NCI-H146 treated with DMSO at 0.1 percent for 48 hours (cell line): ENCODE results near the gene DAPK1.

Source experiments
- DNase-seq: peaks from one replicate; lab custom pipeline; 2025; ENCODE audit not compliant: unreplicated experiment; lab: John Stamatoyannopoulos, UW

DAPK1 gene

DNA sequence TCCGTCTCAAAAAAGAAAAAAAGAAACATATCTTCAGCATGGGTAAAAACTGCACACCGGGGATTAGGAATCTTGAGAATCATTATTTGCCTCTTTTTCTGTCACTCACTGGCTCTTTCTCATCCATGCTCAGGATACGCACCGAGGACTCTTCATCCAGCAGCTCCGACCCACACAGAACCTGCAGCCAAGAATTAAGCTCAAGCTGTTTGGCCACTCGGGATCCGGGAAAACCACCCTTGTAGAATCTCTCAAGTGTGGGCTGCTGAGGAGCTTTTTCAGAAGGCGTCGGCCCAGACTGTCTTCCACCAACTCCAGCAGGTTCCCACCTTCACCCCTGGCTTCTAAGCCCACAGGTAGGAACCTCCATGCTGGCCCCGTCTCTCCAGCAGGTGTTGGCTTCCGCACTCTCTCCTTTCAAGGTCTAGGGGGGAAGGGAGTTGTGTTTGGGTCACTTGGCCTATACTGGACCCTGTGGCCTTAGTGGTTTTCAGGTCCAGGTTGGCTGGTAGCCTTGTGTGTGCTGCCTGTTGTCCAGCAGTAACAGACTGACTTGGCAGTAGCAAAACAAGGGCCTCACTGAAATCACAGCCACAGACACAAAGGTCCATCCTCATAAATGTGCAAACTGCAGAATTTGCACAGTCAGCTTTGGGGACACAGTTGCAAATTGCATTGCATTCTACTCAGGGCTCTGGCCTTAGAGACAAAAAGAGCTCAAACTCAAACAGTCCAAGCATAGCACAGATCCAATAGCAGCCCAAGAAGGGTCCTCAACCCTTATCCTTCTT is 183.8 kb downstream of the DAPK1 start:
- DNase-seq = no peak

- no peak for DNase-seq
These were observed 184.4 kb downstream of the DAPK1 start for GRCh38 chr9:87682085-87682484.

- DNase-seq = no peak
These were observed 185.0 kb downstream of the DAPK1 start for GRCh38 chr9:87682618-87683017.

DNA sequence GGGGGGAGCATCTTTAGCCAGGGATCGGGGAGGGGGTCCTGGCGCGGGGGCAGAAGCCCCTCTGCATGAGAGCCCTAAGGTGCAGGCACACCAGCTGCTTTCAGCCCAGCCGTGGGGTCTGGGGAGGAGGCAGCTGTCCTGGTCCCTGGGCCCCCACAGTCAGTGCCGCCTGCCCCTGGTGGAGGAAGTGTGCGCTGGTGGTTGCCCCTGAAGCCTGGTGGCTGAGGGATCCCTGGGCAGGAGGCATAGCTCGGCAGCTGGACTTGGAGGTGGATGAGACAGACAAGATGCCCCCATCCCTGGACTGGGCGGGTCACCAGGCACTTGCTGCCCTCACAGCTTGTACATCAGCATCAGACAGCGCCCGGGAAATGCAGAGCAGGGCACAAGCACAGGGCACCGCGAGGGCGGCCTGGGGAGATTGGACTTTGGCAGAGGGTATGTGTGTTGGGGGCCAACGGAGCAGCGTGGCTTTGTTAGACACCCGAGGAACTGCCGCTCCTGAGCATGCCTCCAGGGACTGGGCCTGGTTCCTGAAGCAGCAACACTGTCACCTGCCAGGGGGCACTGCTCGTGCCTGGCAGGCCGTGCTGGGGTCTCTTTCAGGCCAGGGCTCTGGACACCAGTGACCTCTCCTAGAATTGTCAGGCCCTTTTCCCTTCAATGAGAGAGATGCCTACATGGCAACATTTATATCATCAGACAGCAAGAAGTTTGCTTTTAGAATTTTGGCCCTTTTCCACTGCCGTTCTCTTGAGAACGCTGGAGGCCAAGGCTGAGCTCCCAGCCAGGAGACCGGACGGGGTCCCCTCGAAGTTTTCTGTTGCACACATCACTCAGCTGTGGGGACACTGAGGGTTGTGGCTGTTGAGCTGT is 186.3 kb downstream of the DAPK1 start:
- DNase-seq = no peak

DNA sequence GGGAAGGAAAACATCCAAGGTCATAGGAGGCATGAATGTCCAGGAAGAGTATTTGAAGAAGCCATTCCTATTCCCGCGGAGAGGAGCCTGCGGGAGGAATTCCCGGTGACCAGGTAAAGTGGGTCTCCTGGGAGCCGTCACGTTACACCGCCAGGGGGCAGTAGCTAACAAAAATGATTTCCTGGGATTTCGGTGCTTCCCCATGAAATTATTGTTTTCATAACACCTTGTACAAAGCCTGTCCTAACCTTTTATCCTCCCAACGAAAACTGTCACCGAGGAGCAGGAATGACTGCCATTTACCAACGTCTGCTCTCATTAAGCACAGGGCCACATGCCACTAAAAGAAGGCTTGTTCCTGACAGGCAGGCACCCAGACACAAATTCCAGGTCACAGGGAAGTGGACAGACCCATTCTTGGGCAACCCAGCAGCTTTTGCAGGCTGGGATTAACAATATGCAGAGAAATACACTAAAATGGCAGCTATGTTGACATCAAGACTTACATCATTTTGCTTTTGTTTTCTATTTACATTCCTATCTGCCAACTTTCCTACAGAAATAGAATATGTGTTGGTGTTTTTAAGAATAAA is 187.1 kb downstream of the DAPK1 start:
- DNase-seq = no peak

DNA sequence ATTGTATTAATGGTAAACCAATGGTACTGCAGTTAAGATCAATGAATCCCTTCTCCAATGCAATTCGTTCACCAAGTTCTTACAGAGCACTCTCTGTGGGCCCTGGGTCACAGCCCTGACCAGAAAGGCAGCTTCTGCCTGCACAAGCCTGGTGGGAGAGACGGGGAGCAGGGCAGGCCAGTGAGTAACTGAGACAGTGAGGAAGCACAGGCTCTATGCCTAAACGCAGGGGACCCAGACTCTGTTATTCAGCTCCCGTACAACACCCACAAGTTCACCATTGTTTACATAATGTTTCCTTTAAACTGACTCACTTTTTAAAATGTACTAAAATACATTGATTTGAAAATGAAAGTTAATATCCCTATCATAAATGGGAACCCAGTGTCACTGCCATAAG is 187.8 kb downstream of the DAPK1 start:
- DNase-seq = no peak

- no peak for DNase-seq
These were observed 188.3 kb downstream of the DAPK1 start for GRCh38 chr9:87685871-87686519.

- DNase-seq = no peak
These were observed 188.9 kb downstream of the DAPK1 start for GRCh38 chr9:87686520-87687090.

DNA sequence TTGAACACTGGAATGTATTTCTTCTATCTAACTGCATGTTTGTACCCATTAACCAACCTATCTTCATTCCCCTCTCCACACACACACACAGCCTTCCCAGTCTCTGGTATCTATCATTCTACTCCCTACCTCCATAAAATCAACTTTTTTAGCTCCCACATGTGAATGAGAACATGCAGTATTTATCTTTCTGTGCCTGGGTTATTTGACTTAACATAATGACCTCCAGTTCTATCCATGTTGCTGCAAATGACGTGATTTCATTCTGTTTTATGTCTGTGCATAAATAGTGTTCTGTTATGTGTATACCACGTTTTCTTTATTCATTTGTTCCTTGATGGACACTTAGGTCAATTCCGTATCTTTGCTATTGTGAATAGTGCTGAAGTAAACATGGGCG is 189.5 kb downstream of the DAPK1 start:
- no peak for DNase-seq

DNA sequence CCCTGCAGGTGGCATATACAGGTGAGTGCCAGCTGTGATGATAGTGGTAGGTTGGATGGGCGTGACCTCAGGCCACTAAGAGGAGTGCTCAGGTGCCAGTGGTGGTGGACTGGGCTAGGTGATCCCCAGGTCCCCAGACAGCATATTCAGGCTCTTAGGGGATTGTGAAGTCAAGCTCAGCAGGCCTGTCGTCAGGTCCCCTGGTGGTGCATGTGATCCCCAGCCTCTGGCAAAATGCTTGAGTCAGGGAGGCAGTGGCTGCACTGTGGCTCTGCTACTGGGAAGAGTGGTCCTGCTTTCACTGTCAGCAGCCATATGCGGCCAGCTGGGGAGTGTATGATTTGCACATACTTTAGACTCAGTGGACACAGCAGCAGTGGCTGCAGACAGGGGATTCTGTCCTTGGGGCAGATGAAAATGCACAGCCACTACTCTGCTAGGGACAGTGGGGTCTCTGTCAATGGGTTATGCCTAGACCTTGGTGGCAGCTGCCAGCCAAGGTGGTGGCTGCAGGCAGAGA is 196.6 kb downstream of the DAPK1 start:
- DNase-seq = no peak

DNA sequence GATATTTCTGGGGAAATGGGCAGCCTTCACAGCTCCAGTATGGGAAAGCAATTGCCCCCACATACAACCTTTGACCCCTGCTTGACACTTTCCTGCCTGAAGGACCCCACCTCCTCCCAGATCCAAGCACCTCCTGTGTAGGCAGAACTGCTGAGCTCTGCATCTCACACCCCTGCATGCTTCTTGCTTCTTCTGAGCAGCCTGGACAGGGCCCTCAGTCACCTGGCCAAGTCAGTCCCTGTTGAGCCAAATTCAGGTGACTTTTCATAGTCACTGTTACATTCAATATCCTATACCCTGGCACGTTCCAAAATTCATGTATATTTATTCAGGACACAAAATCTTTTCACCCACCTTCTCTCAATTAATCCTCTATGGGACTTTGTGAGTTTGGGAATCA is 197.9 kb downstream of the DAPK1 start:
- no peak for DNase-seq

GRCh38 chr9:87696641-87697040 is 199.0 kb downstream of the DAPK1 start:
- DNase-seq = no peak

DNA sequence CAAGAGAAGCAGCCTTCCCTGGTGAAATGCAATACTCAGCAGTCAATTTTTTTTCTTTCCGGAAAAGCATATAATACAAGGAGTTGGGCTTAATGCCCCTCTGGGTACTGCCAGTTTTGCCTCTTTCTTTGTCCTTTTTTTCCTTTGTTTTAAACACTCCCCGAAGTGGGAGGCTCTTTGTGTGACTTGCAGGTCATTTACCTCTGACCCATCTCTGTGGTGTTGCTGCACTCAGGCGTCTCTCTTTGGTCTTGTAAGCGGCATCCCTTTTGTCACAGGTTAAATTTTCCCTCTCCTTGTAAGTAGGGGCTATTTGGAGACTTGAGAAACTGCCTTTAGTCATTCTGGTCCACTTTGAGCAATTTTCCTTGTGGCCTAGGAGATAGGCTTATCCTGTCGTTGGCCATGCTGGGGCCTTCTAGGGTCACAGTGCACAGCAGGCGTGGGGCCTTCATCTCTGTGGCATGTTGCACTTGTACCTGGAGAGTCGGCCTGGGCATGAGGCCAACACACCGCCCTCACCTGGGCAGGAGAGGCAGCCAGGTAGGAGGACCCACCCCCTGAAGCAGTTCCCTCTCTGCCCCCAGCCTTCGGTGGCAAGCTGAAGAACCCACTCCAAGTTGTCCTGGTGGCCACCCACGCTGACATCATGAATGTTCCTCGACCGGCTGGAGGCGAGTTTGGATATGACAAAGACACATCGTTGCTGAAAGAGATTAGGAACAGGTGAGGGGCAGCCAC is 200.6 kb downstream of the DAPK1 start:
- DNase-seq = no peak

DNA sequence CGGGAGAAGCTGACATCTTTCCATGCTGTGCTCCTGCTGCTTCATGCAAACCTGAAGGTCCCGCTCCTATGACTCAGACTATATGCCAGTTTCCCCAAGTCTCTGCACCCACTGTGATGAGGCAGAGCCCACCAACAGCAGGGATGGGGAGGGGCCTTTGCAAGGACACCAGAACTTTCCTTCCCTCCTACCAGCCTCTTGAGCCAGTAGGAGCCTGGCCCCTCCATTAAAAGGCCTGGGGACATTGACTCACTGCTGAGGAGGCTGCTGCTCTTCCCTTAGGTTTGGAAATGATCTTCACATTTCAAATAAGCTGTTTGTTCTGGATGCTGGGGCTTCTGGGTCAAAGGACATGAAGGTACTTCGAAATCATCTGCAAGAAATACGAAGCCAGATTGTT is 202.2 kb downstream of the DAPK1 start:
- DNase-seq = no peak

GRCh38 chr9:87701491-87701890 is 203.8 kb downstream of the DAPK1 start:
- DNase-seq = no peak

GRCh38 chr9:87701931-87702421 is 204.3 kb downstream of the DAPK1 start:
- DNase-seq = no peak

GRCh38 chr9:87702921-87703320 is 205.3 kb downstream of the DAPK1 start:
- no peak for DNase-seq

DNA sequence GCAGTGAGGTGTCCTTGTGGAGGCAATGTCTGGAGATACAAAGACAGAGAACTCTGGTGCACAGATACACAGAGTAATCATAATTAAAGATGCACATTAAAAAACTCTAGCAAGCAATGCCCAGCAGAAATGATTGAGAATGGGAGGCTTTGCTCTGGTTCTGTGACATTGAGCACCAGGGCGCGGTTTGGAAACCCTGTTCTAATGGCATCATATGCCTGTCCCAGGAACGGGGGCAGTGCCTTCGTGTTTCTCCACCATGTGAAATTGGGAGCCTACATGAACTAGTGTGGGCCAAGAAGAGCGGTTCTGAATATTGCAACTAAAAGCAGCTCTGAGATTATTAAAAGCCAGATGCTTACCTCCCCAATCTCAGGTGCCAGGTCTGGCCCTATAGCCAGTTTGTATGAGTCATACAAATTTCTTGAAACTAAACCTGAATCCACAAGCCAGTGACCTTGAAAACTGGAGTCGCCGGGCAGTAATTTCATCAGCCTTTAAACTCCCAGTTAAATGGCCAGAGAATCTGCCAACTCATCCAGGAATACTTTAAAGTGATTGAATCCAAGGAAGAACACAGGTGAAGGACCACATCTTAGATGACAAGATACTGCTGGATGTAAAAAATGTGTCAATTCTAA is 206.1 kb downstream of the DAPK1 start:
- no peak for DNase-seq

DNA sequence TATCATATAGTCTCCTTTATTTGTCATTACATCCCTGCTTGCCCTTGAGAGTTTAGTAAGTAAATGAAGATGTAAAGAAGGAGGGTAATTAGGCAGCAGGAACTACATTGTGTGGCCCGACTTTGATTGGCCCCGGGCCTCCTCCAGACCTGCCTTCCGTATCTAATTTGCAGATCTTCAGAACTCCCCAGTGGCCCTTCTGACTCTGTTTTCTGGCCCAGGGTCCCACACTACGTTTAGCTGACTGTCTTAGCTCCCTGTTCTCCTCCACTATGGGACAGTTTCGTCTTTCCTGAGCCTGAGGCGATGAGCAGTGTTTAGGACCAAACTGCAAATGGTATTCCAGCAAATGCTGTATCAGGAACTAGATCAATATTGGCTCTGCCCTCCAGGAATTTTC is 206.7 kb downstream of the DAPK1 start:
- no peak for DNase-seq
